Activated T-cell treated with anti-CD3 and anti-CD28 coated beads, Interleukin-2, amount 50 U/mL, for 72 hours (primary cell): ENCODE results near the gene LYRM1. TPM values are rescaled to one million over a fixed set of nuclear protein-coding genes. Genes with fewer than 3 reads are reported as not detected.

Experiments
- ATAC-seq, 2 donors: fragments of 150-1000 bp; cut with Tn5 transposase; replicated peaks in 1 of 2; 2 replicates each; pipeline ENCODE4 v1.10.0; 2021; ENCODE audit warnings: moderate library complexity in 2 of 2, mild to moderate bottlenecking in 1 of 2
- DNase-seq, 2 donors: peaks; one replicate each; pipeline ENCODE4 v3.0.0; 2021 to 2022; ENCODE audit warnings: mixed read lengths in 1 of 2
- H3K27ac Mint-ChIP-seq: one replicate; pipeline ENCODE4 v1.8.0; 2022; ENCODE audit warnings: mild to moderate bottlenecking, moderate library complexity, mixed read lengths
- H3K27me3 Mint-ChIP-seq: one replicate; pipeline ENCODE4 v1.8.0; 2022; ENCODE audit warnings: low read depth, mixed read lengths
- H3K36me3 Mint-ChIP-seq, 2 donors: one replicate each; pipeline ENCODE4 v1.8.0; 2022; ENCODE audit warnings: mixed read lengths in 2 of 2, mild to moderate bottlenecking in 1 of 2; ENCODE audit not compliant: insufficient read depth in 2 of 2
- H3K4me1 Mint-ChIP-seq: one replicate; pipeline ENCODE4 v1.8.0; 2022; ENCODE audit warnings: low read depth, mixed read lengths
- H3K4me3 Mint-ChIP-seq, 2 donors: one replicate each; pipeline ENCODE4 v1.8.0; 2022; ENCODE audit warnings: mild to moderate bottlenecking in 2 of 2, mixed read lengths in 2 of 2, moderate library complexity in 2 of 2
- H3K9me3 Mint-ChIP-seq, 2 donors: one replicate each; pipeline ENCODE4 v1.8.0; 2022; ENCODE audit warnings: mixed read lengths in 2 of 2
- total RNA-seq, 2 donors: library from RNA; stranded (reverse); gene quantifications; one replicate each; pipeline ENCODE4 v1.2.3, GENCODE V29; 2022

Gene LYRM1
- total RNA-seq, 2 donors from 2014 or later, result 31.8 to 44.0 TPM

DNA sequence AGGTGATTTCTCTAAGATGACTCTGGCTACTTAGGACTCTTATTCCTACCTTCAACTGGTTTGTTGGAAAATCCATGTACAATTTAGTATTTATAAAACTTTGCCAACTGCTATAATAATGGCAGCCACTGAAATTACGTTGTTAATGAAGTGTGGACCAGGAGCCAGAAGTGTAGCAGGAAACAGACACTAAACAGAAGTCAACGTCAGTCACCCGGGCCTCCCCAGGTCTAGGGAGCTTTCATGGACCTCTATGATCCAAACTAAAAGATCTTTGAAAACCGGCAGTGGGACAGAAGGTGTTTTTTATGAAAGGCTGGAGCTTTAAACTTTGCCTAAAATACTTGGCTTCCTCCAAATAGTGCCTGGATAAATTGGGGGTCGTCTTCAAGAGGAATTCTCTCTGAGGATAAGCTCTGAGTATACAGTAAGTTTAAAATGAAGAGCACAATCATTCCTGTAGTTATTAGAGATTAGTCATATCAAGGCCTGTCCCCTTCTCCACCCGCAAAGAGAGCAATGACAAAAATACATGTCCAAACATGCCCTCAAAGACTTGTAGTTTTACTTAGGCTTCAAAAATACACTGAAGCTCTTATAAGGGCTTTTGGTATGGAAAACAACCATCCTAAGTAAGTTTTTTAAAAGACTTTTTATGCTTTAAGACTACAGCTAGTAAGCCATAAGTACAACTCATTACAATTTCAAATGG is 35.0 kb upstream of the LYRM1 start:
- peak overlapping the region; percentile 94 for H3K27ac Mint-ChIP-seq
- H3K27me3 Mint-ChIP-seq, result no peaks in the 10 kb centered on the region
- peaks cover 0 to 9% of the 10 kb centered on the region in 2 donors for H3K36me3 Mint-ChIP-seq
- no peak for DNase-seq
- peaks cover 40% of the 10 kb centered on the region for H3K4me1 Mint-ChIP-seq
- H3K4me3 Mint-ChIP-seq, result peak overlapping the region in 1 of 2 donors; percentile 40
- no peaks in the 10 kb centered on the region for H3K9me3 Mint-ChIP-seq
- peak; percentile 74 to 81 for ATAC-seq

DNA sequence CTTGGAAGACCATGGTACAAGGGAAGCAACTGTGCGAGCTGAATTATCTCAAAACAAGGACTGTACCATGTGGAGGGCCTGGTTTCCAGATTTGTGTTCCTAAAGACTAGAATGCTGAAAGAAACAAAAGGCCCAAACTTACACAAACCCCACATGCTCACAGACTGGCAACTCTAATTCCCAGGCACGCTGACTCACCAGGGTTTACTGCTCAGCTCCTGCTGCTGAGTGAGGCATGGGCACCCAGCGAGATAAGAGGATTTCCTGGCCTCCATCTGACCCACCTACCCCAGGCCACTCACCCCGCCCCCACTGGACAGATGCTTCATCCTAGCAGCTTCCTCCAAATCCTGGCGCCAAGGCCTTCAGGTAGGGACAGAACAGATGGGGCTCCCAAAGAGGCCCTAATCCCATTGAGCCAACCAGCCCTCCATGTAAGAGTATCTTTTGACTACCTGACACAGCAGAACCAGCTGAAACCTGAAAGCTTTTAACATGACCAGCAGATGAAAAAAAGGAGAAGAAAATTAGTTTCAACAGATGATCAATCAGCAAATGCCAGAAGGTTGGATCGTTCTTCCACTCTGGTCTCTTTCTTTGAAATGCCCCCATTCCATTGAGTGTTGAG is 34.3 kb upstream of the LYRM1 start:
- Mint-ChIP-seq H3K4me1 (peaks cover 40% of the 10 kb centered on the region), H3K4me3 (peak overlapping the region in 1 of 2 donors; percentile 40), H3K27ac (peak overlapping the region; percentile 94), H3K27me3 (no peaks in the 10 kb centered on the region), H3K36me3 (peaks cover 0 to 9% of the 10 kb centered on the region in 2 donors), H3K9me3 (no peaks in the 10 kb centered on the region)
- ATAC-seq, result peak; percentile 67 to 85
- DNase-seq, result peak; percentile 35 to 43

DNA sequence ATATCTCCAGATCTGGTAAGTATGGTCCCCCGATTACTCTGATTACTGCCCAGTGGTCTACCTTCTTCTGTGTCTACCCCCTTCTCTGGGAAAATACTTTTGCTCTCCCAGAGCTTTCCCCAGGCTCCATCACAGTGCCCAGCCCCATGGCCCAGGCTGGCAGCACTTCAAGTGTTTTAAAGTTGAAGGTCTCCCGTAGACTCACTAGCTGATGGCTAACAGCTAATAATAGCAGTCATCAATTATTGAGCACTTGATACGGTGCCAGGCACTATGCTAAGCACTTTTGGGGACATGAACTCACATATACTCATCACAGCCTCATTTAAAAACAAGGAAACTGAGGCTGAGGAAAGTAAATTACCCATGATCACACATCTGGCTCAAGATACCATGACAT is 33.8 kb upstream of the LYRM1 start:
- peaks cover 40% of the 10 kb centered on the region for H3K4me1 Mint-ChIP-seq
- DNase-seq (no peak), ATAC-seq (no peak)
- peaks cover 0 to 5% of the 10 kb centered on the region in 2 donors for H3K36me3 Mint-ChIP-seq
- H3K4me3 Mint-ChIP-seq, result no peak overlapping the region
- no peaks in the 10 kb centered on the region for H3K9me3 Mint-ChIP-seq
- peak overlapping the region; percentile 63 for H3K27ac Mint-ChIP-seq
- no peaks in the 10 kb centered on the region for H3K27me3 Mint-ChIP-seq

GRCh38 chr16:20867585-20867984 is 33.0 kb upstream of the LYRM1 start:
- Mint-ChIP-seq H3K4me3 (no peak overlapping the region), H3K4me1 (peaks cover 46% of the 10 kb centered on the region), H3K36me3 (no peaks in the 10 kb centered on the region), H3K27me3 (no peaks in the 10 kb centered on the region), H3K27ac (no peak overlapping the region), H3K9me3 (no peaks in the 10 kb centered on the region)
- ATAC-seq (no peak), DNase-seq (no peak)

DNA sequence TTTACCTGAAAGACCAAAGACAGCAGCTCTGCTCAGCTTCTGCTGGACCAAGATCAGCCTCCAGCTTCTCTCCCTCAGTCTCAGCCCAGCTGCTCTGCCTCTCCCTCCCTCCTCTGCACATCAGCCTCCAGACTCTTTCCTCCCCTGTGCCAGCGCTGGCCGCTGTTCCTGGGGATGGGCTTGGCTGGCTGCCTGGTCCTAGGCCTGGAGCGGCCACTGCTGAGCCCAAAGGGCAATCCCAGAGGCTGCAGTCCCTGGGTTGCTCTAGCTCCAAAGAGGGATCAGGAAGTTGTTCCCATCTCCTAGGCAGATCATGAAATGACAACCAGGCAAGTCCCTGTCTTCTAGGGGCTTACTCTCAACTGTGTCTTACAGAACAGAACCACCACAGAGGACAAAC is 31.7 kb upstream of the LYRM1 start:
- no peaks in the 10 kb centered on the region for H3K36me3 Mint-ChIP-seq
- no peaks in the 10 kb centered on the region for H3K27me3 Mint-ChIP-seq
- H3K27ac Mint-ChIP-seq, result no peak overlapping the region
- H3K9me3 Mint-ChIP-seq, result no peaks in the 10 kb centered on the region
- no peak overlapping the region for H3K4me3 Mint-ChIP-seq
- ATAC-seq (no peak), DNase-seq (no peak)
- H3K4me1 Mint-ChIP-seq, result peaks cover 57% of the 10 kb centered on the region

- Mint-ChIP-seq H3K9me3 (no peaks in the 10 kb centered on the region), H3K4me1 (peaks cover 63% of the 10 kb centered on the region), H3K36me3 (no peaks in the 10 kb centered on the region), H3K27me3 (no peaks in the 10 kb centered on the region), H3K4me3 (no peak overlapping the region), H3K27ac (no peak overlapping the region)
- no peak for DNase-seq
- ATAC-seq, result no peak
Observed at GRCh38 chr16:20870122-20870820, 30.3 kb upstream of the LYRM1 start.

- H3K27ac Mint-ChIP-seq, result no peak overlapping the region
- H3K9me3 Mint-ChIP-seq, result no peaks in the 10 kb centered on the region
- H3K27me3 Mint-ChIP-seq, result no peaks in the 10 kb centered on the region
- no peaks in the 10 kb centered on the region for H3K36me3 Mint-ChIP-seq
- ATAC-seq (no peak), DNase-seq (no peak)
- H3K4me3 Mint-ChIP-seq, result no peak overlapping the region
- peaks cover 59% of the 10 kb centered on the region for H3K4me1 Mint-ChIP-seq
Observed at GRCh38 chr16:20871258-20871657, 29.3 kb upstream of the LYRM1 start.

- peaks cover 0 to 2% of the 10 kb centered on the region in 2 donors for H3K9me3 Mint-ChIP-seq
- DNase-seq, result no peak
- no peaks in the 10 kb centered on the region for H3K27me3 Mint-ChIP-seq
- H3K4me1 Mint-ChIP-seq, result peaks cover 49% of the 10 kb centered on the region
- no peak for ATAC-seq
- peaks cover 2 to 3% of the 10 kb centered on the region in 2 donors for H3K36me3 Mint-ChIP-seq
- no peak overlapping the region for H3K27ac Mint-ChIP-seq
- H3K4me3 Mint-ChIP-seq, result no peak overlapping the region
Observed at GRCh38 chr16:20871941-20872815, 28.4 kb upstream of the LYRM1 start.

DNA sequence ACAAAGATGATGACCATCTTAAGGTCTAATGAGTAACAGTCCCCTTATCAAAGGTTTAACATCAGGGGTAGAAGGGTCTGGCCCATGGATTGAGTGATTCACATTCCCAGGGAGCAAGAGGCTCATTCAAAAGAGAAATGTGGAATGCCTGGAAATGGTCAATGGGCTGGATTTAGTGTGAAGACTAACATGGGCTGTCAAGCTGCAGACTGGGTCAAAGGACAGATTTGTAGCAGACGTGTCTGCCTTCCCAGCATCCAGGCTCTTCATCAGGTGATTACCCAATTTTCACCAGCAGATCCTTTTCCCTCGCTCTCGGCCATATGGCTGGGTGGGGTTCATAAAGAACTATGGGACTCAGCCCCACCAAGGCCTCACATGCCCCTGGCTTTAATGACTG is 27.2 kb upstream of the LYRM1 start:
- DNase-seq (no peak), ATAC-seq (no peak)
- Mint-ChIP-seq H3K4me3 (peak overlapping the region in 1 of 2 donors; percentile 87), H3K27ac (no peak overlapping the region), H3K36me3 (peaks cover 2 to 3% of the 10 kb centered on the region in 2 donors), H3K9me3 (peaks cover 0 to 2% of the 10 kb centered on the region in 2 donors), H3K27me3 (no peaks in the 10 kb centered on the region), H3K4me1 (peaks cover 55% of the 10 kb centered on the region)

DNA sequence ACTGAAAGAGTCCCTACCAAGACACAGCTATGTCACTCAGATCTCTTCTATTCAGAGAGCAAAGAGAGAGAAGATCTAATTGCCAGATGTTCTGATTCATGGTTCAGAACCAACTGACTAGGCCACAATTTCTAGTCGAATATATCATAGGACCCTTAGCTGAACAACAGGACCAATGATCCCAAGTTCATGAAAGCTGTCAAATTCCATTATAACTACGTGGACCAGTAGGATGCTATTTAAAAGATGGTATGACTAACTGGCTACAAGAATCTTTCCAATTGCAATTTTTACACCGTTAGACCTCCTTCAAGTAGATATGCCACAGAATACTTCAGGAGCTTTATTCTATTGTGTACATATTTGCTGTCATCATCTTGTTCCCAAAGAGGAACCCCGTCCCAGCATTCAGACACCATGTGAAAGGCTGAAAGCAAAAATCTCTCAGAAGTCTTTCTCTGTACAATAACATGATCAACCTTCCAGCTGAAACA is 26.4 kb upstream of the LYRM1 start:
- ATAC-seq, result peak; percentile 8 to 22
- peak overlapping the region; percentile 79 for H3K27ac Mint-ChIP-seq
- peak overlapping the region; percentile 69 to 87 for H3K4me3 Mint-ChIP-seq
- H3K9me3 Mint-ChIP-seq, result peaks cover 0 to 2% of the 10 kb centered on the region in 2 donors
- peaks cover 2 to 3% of the 10 kb centered on the region in 2 donors for H3K36me3 Mint-ChIP-seq
- no peak for DNase-seq
- H3K4me1 Mint-ChIP-seq, result peaks cover 58% of the 10 kb centered on the region
- no peaks in the 10 kb centered on the region for H3K27me3 Mint-ChIP-seq

- Mint-ChIP-seq H3K4me3 (peak overlapping the region in 1 of 2 donors; percentile 87), H3K36me3 (peaks cover 2 to 3% of the 10 kb centered on the region in 2 donors), H3K27ac (peak overlapping the region; percentile 81), H3K9me3 (peaks cover 0 to 2% of the 10 kb centered on the region in 2 donors), H3K27me3 (no peaks in the 10 kb centered on the region), H3K4me1 (peaks cover 64% of the 10 kb centered on the region)
- peak in 1 of 2 donors; percentile 27 for ATAC-seq
- DNase-seq, result no peak
Observed at GRCh38 chr16:20875355-20875650, 25.3 kb upstream of the LYRM1 start.

GRCh38 chr16:20878682-20879147 is 21.9 kb upstream of the LYRM1 start:
- H3K9me3 Mint-ChIP-seq, result peaks cover 0 to 2% of the 10 kb centered on the region in 2 donors
- peak in 1 of 2 donors; percentile 14 for ATAC-seq
- H3K27me3 Mint-ChIP-seq, result no peaks in the 10 kb centered on the region
- H3K27ac Mint-ChIP-seq, result peak overlapping the region; percentile 81
- DNase-seq, result peak in 1 of 2 donors; percentile 14
- peaks cover 2 to 3% of the 10 kb centered on the region in 2 donors for H3K36me3 Mint-ChIP-seq
- H3K4me3 Mint-ChIP-seq, result peak overlapping the region; percentile 32 to 58
- H3K4me1 Mint-ChIP-seq, result peaks cover 56% of the 10 kb centered on the region
